ENCODE results near the gene RSAD2.

GRCh38 chr2:6911721-6912120 lies 34.1 kb downstream of the RSAD2 start:
- TF ChIP-seq EZH2 (IDR thresholded peaks at IDR 0.05) (no peak), POLR2AphosphoS5 (IDR thresholded peaks at IDR 0.05; ENCODE audit: borderline replicate concordance, low read depth, low read length) (no peak)
